Esophagus muscularis mucosa (tissue), 4 donors: ENCODE measurements around the gene RAE1. TPM values are rescaled to one million over a fixed set of nuclear protein-coding genes. Genes with fewer than 3 reads are reported as not detected.

Experiments
- DNase-seq: peaks from one replicate; pipeline ENCODE4 v3.0.0-alpha.2; 2017; ENCODE audit errors: extremely low spot score
- H3K27ac ChIP-seq, 4 donors: fragments of 200-600 bp; sonication (generic); replicated peaks in 1 of 4; 1 replicate in 3 of 4; 2 replicates in 1 of 4; pipeline ENCODE4 v1.5.1; 2016 to 2019; ENCODE audit warnings: mild to moderate bottlenecking in 1 of 4
- H3K27me3 ChIP-seq, 4 donors: fragments of 200-600 bp; sonication (generic); one replicate each; pipeline versions ENCODE4 v1.5.1 to v1.6.0; 2016 to 2019
- H3K36me3 ChIP-seq, 4 donors: fragments of 200-600 bp; sonication (generic); one replicate each; pipeline ENCODE4 v1.5.1; 2016 to 2019
- H3K4me1 ChIP-seq, 4 donors: fragments of 200-600 bp; sonication (generic); one replicate each; pipeline ENCODE4 v1.5.1; 2016 to 2019
- H3K4me3 ChIP-seq, 4 donors: fragments of 200-600 bp; sonication (generic); 1 replicate in 2 of 4; 2 replicates in 2 of 4; pipeline ENCODE4 v1.5.1; 2016 to 2019; ENCODE audit warnings: mild to moderate bottlenecking in 4 of 4, moderate library complexity in 1 of 4
- H3K9me3 ChIP-seq, 4 donors: fragments of 200-600 bp; sonication (generic); 1 replicate in 3 of 4; 2 replicates in 1 of 4; pipeline ENCODE4 v1.5.1; 2016 to 2019
- EP300 ChIP-seq: sonication (generic); formaldehyde crosslinking; IDR thresholded peaks from one replicate; pipeline ENCODE4 v1.6.1; 2017; ENCODE audit warnings: antibody characterized with exemption
- POLR2A ChIP-seq: fragments of 450-650 bp; IDR thresholded peaks from one replicate; pipeline ENCODE4 v1.6.1; 2017; ENCODE audit warnings: antibody characterized with exemption, moderate library complexity, mild to moderate bottlenecking, low read depth
- POLR2AphosphoS5 ChIP-seq, 2 donors: sonication (generic); formaldehyde crosslinking; IDR thresholded peaks; one replicate each; pipeline ENCODE4 v1.6.1; 2017; ENCODE audit warnings: antibody characterized with exemption in 2 of 2
- whole genome bisulfite sequencing: methylation state at CpG from one replicate; pipeline ENCODE4 v1.1.5; 2018; 5-methylcytosine and 5-hydroxymethylcytosine counted together
- intact Hi-C: fragments of 100-400 bp; cut with DNase I; formaldehyde crosslinking; loops from one replicate; pipeline ENCODE4 v1.15.1; 2023
- total RNA-seq, 4 donors: library from RNA; depleted of rRNA; stranded (reverse); fragments of >200 nt; gene quantifications; one replicate each; pipeline versions ENCODE4 v1.1.0 to v1.2.1, GENCODE V29; 2016
- TF ChIP-seq, protein P1 (sequence below), 3 experiments: fragments of 200-600 bp in 2 of 3; fragments of 450-650 bp in 1 of 3; sonication (generic) in 2 of 3; IDR thresholded peaks; one replicate each; pipeline ENCODE4 v1.5.1; 2017 to 2019; ENCODE audit warnings: antibody characterized with exemption in 3 of 3, mild to moderate bottlenecking in 2 of 3, moderate library complexity in 1 of 3

RAE1 gene
- total RNA-seq, 4 donors from 2014 or later: 15.0 to 24.1 (median 21.5) TPM

DNA sequence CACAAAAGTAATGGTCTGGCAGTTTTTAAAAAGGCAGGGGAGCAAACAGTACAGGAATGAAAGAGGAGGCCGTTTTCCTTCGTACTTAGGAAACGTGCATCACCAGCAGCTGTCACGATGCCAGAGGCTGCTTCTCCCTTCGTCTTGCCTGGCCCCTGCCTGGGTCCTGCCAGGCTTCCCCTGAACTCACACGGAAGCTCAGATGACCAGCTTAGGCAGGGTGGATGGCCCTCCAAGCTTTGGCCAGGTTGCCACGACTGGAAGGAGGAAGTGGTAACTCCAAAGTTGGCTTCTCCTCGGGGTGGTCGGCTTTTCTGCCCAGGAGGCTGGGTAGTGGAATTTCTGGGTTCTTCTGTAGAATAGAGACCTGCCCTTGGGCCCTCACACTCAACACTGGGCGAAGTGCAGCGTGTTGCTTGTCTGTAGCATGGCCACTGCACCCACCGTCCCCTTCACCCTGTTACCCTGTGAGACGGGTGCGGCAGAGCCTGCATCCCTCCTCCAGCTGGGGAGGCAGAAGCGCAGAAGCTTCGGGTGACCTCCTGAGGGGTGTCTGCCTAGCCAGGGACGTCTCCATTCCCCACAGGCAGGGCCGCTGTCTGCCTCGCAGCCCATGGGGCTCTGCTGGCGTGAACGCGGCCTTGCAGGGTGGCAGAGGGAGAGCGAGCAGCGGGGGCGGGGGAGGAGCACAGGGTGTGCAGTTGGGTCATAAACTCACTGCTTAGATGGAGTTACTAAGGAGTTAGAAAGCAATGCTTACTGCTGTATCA is 21.7 kb downstream of the RAE1 start:
- no peak overlapping the region for H3K4me3 ChIP-seq
- H3K9me3 ChIP-seq: no peaks in the 10 kb centered on the region
- intact Hi-C loops: no loop called here
- H3K27me3 ChIP-seq: no peaks in the 10 kb centered on the region
- H3K4me1 ChIP-seq: peaks cover 3 to 13% (median 7%) of the 10 kb centered on the region in 4 donors
- 88% methylated on average over 25 of the region's 25 CpGs for WGBS
- H3K36me3 ChIP-seq: peaks cover 73 to 100% (median 96%) of the 10 kb centered on the region in 4 donors
- no peak overlapping the region for H3K27ac ChIP-seq
- DNase-seq: no peak
- TF ChIP-seq POLR2A: no peak
- TF ChIP-seq POLR2AphosphoS5 (IDR thresholded peaks at IDR 0.05): no peak
- no peak for TF ChIP-seq EP300
- TF ChIP-seq, protein P1, sequence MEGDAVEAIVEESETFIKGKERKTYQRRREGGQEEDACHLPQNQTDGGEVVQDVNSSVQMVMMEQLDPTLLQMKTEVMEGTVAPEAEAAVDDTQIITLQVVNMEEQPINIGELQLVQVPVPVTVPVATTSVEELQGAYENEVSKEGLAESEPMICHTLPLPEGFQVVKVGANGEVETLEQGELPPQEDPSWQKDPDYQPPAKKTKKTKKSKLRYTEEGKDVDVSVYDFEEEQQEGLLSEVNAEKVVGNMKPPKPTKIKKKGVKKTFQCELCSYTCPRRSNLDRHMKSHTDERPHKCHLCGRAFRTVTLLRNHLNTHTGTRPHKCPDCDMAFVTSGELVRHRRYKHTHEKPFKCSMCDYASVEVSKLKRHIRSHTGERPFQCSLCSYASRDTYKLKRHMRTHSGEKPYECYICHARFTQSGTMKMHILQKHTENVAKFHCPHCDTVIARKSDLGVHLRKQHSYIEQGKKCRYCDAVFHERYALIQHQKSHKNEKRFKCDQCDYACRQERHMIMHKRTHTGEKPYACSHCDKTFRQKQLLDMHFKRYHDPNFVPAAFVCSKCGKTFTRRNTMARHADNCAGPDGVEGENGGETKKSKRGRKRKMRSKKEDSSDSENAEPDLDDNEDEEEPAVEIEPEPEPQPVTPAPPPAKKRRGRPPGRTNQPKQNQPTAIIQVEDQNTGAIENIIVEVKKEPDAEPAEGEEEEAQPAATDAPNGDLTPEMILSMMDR (IDR thresholded peaks at IDR 0.05): no peak

DNA sequence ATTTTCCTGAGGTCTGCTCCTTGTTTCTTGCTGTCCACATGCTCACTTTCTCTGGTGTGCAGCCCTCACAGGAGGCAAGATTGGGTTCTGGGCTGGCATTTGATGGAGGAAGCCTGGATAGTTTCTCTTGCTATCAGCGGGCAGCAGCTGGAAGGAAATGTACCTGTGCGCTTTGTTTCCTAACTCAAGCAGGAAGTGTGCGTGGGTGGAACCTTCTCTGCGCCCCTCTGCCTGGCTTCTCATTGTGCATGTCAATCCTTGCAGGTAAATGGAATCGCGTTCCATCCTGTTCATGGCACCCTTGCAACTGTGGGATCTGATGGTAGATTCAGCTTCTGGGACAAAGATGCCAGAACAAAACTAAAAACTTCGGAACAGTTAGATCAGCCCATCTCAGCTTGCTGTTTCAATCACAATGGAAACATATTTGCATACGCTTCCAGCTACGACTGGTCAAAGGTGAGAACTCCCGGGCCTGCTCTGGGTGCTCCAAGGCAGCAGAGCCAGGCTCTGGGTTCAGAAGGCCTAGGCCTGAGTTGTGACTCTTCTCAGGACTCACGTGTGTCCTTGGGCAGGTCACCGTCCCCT is 23.4 kb downstream of the RAE1 start:
- Histone ChIP-seq H3K36me3 (peaks cover 70 to 100% (median 95%) of the 10 kb centered on the region in 4 donors), H3K27me3 (no peaks in the 10 kb centered on the region), H3K4me3 (no peak overlapping the region), H3K9me3 (no peaks in the 10 kb centered on the region), H3K27ac (peak overlapping the region in 3 of 4 donors; percentile 4 to 28 (median 6)), H3K4me1 (peaks cover 3 to 13% (median 7%) of the 10 kb centered on the region in 4 donors)
- TF ChIP-seq EP300 (no peak), POLR2AphosphoS5 (IDR thresholded peaks at IDR 0.05) (no peak), POLR2A (no peak)
- TF ChIP-seq, protein P1 (IDR thresholded peaks at IDR 0.05): no peak
- no peak for DNase-seq
- intact Hi-C loops: no loop called here
- WGBS: 88% methylated on average over 8 of the region's 12 CpGs

DNA sequence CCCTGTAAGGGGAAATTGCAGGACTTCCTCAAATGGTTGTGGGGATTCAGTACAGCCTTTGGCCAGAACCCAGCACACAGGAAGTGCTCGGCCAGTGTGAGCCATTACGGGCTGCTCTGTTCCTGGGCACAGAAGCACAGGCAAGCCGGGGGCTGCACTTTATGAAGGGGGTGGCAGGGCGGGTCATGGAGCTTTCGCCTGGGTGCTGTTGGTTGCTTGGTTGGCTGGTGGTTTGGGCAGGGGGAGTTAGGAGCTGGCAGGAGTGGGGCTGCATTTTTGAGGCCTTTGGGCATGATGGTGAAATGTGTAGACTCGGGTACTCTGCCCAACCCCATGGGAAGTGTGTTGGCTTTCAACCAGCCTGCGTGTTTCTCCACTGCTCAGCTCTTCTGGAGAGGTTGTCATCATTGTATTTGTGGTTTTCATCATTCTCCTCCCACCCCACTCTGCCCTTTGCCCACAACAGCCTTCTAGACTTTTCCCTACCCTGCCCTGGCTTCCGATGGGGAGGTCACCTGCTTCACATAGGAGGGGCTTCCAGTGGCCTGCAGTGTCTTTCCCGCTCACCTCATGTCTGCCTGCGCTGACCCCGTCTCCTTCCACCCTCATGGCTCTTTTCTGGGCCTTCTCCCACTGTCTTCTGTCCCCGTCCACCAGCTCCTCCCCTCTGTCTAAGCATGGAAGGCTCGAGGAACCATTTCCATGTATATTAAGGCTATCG is 24.0 kb downstream of the RAE1 start:
- Histone ChIP-seq H3K9me3 (no peaks in the 10 kb centered on the region), H3K27me3 (no peaks in the 10 kb centered on the region), H3K27ac (peak overlapping the region; percentile 4 to 48 (median 16)), H3K36me3 (peaks cover 65 to 100% (median 92%) of the 10 kb centered on the region in 4 donors), H3K4me1 (peaks cover 3 to 13% (median 7%) of the 10 kb centered on the region in 4 donors), H3K4me3 (no peak overlapping the region)
- no peak for DNase-seq
- TF ChIP-seq EP300: no peak
- TF ChIP-seq, protein P1 (IDR thresholded peaks at IDR 0.05): no peak
- peak in 1 of 2 donors; percentile 18 for TF ChIP-seq POLR2AphosphoS5 (IDR thresholded peaks at IDR 0.05)
- no peak for TF ChIP-seq POLR2A
- WGBS: 67% methylated on average over 10 of the region's 14 CpGs
- intact Hi-C loops: no loop called here

DNA sequence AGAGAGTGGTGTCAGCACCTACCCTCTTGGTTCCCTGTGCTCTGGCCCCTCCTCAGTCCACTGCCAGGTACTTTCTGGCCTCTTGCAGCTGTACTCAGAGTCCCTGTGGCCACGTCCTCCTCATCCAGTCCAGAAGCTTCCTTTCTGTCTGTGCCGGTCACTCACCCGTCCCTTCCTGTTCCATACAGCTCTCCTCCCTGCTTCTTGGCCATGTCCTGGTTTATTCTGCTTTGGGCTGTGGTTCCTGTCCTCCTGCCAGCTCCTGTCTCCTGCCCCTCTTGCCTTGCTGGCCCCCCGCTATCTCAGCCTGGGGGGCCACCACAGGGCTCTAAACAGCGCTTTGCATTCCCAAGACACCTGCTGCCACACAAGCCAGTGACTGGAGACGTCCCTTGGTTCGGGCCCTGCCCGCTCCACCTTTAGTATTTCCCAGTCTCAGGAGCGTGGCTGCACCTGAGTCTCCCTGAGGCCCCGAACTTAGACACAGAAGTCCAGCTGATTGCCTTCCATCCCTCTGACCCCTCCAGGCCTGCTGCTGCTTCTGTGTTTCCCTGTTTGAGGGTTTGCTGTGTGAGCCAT is 24.7 kb downstream of the RAE1 start:
- H3K4me3 ChIP-seq: no peak overlapping the region
- intact Hi-C loops: no loop called here
- 85% methylated on average over 10 of the region's 10 CpGs for WGBS

More for the DNA sequence above, 24.7 kb downstream of the RAE1 start:
- peaks cover 3 to 13% (median 7%) of the 10 kb centered on the region in 4 donors for H3K4me1 ChIP-seq
- no peaks in the 10 kb centered on the region for H3K27me3 ChIP-seq
- no peak for DNase-seq
- no peaks in the 10 kb centered on the region for H3K9me3 ChIP-seq
- H3K36me3 ChIP-seq: peaks cover 58 to 100% (median 92%) of the 10 kb centered on the region in 4 donors
- TF ChIP-seq POLR2AphosphoS5 (IDR thresholded peaks at IDR 0.05) (no peak), EP300 (no peak), POLR2A (no peak)
- TF ChIP-seq, protein P1 (IDR thresholded peaks at IDR 0.05): no peak
- H3K27ac ChIP-seq: peak overlapping the region; percentile 4 to 48 (median 16)
